Keratinocyte (primary cell): ENCODE data around the gene KLRD1. TPM values are rescaled to one million over a fixed set of nuclear protein-coding genes. Genes with fewer than 3 reads are reported as not detected.

Experiments used
- DNase-seq: peaks from one replicate; pipeline ENCODE4 v3.0.0-alpha.2; 2011; ENCODE audit warnings: low read depth, missing footprints, low spot score
- FAIRE-seq: peaks from 2 replicates; lab custom pipeline; 2011; peaks lifted over from hg19 to GRCh38; lab: Jason Lieb, UNC
- H2AFZ ChIP-seq: 2 replicates; pipeline ENCODE4 v1.6.0; 2012; ENCODE audit warnings: low read length, control low read depth, inconsistent platforms; ENCODE audit not compliant: control insufficient read depth
- H3K27ac ChIP-seq: 2 replicates; pipeline ENCODE4 v1.5.1; 2011; ENCODE audit warnings: low read length; ENCODE audit not compliant: control insufficient read depth, insufficient read depth
- H3K27me3 ChIP-seq: 3 replicates; pipeline ENCODE4 v1.6.0; 2011; ENCODE audit warnings: low read length; ENCODE audit not compliant: control insufficient read depth, insufficient read depth; ENCODE audit errors: extremely low read depth
- H3K36me3 ChIP-seq, 2 experiments: 2 replicates in 1 of 2; 3 replicates in 1 of 2; pipeline ENCODE4 v1.5.1; 2011; ENCODE audit warnings: low read length in 2 of 2, mild to moderate bottlenecking in 1 of 2; ENCODE audit not compliant: control insufficient read depth in 2 of 2, insufficient read depth in 2 of 2; ENCODE audit errors: extremely low read depth in 1 of 2
- H3K4me1 ChIP-seq: 3 replicates; pipeline ENCODE4 v1.5.1; 2011; ENCODE audit warnings: low read length; ENCODE audit not compliant: control insufficient read depth, insufficient read depth; ENCODE audit errors: extremely low read depth
- H3K4me2 ChIP-seq: 3 replicates; pipeline ENCODE4 v1.6.0; 2011; ENCODE audit warnings: low read depth, low read length; ENCODE audit not compliant: control insufficient read depth, insufficient read depth; ENCODE audit errors: extremely low read depth
- H3K4me3 ChIP-seq, 3 experiments: fragments of 200-600 bp in 1 of 3; sonication (generic) in 1 of 3; 2 replicates in 2 of 3; 3 replicates in 1 of 3; pipeline ENCODE4 v1.5.1; 2011 to 2016; ENCODE audit warnings: low read length in 3 of 3, mild to moderate bottlenecking in 3 of 3, control low read depth in 2 of 3, inconsistent platforms in 1 of 3, low read depth in 1 of 3, mixed read lengths in 1 of 3, mixed run types in 1 of 3, moderate library complexity in 1 of 3; ENCODE audit not compliant: control insufficient read depth in 2 of 3, insufficient read depth in 2 of 3; ENCODE audit errors: extremely low read depth in 1 of 3
- H3K79me2 ChIP-seq: 2 replicates; pipeline ENCODE4 v1.6.0; 2012; ENCODE audit warnings: low read length; ENCODE audit not compliant: control insufficient read depth, insufficient read depth
- H3K9ac ChIP-seq: 3 replicates; pipeline ENCODE4 v1.6.0; 2011; ENCODE audit warnings: low read length; ENCODE audit not compliant: control insufficient read depth, insufficient read depth; ENCODE audit errors: extremely low read depth
- H3K9me1 ChIP-seq: 3 replicates; pipeline ENCODE4 v1.6.0; 2011; ENCODE audit warnings: low read length; ENCODE audit not compliant: control insufficient read depth, insufficient read depth; ENCODE audit errors: extremely low read depth
- H3K9me3 ChIP-seq: 2 replicates; pipeline ENCODE4 v1.5.1; 2012; ENCODE audit warnings: low read depth, low read length; ENCODE audit not compliant: control insufficient read depth
- H4K20me1 ChIP-seq: 3 replicates; pipeline ENCODE4 v1.6.0; 2011; ENCODE audit warnings: low read length; ENCODE audit not compliant: control insufficient read depth, insufficient read depth; ENCODE audit errors: extremely low read depth
- CTCF ChIP-seq, 3 experiments: IDR thresholded peaks in 1 of 3; conservative IDR thresholded peaks in 1 of 3; optimal IDR thresholded peaks in 1 of 3; 2 replicates in 2 of 3; 3 replicates in 1 of 3; pipeline versions ENCODE3 to v1.5.1; 2011; ENCODE audit warnings: low read length in 3 of 3, mild to moderate bottlenecking in 3 of 3, moderate library complexity in 2 of 3, control low read depth in 1 of 3, inconsistent platforms in 1 of 3; ENCODE audit not compliant: insufficient read depth in 2 of 3; ENCODE audit errors: extremely low read depth in 1 of 3
- EZH2 ChIP-seq: IDR thresholded peaks from one replicate; pipeline ENCODE4 v1.6.1; 2012; ENCODE audit warnings: inconsistent platforms, mild to moderate bottlenecking, low read length, moderate library complexity
- dilution Hi-C: fragments of 300-500 bp; cut with MboI; formaldehyde crosslinking; loops from one replicate; pipeline ENCODE4 v1.7.0; 2020; ENCODE audit warnings: low sequenced_read_pairs; ENCODE audit not compliant: extremely low pct_ligation_motif_present
- polyA plus RNA-seq, 5 experiments: library from polyadenylated mRNA; depleted of rRNA in 3 of 5; stranded (reverse) in 3 of 5; stranded (forward) in 1 of 5; unstranded in 1 of 5; fragments of >200 nt; gene quantifications; 1 replicate in 1 of 5; 2 replicates in 3 of 5; 3 replicates in 1 of 5; pipeline versions ENCODE4 v1.2.1 to v1.2.3, GENCODE V29; 2011 to 2012; ENCODE audit warnings: missing spikeins in 2 of 5, low read depth in 1 of 5, low replicate concordance in 1 of 5

The KLRD1 gene
- polyA plus RNA-seq, 1 donor (not counting 4 experiments of a cell fraction or from before 2014, with no cell fraction given): under 0.01 TPM

GRCh38 chr12:10289005-10289754, 18.5 kb upstream of the KLRD1 start:
- no peak overlapping the region for H3K9ac ChIP-seq
- H3K27me3 ChIP-seq: no peaks in the 10 kb centered on the region
- TF ChIP-seq CTCF (optimal IDR thresholded peaks at IDR 0.05 in 1 of 3, IDR thresholded peaks at IDR 0.05 in 1 of 3, conservative IDR thresholded peaks at IDR 0.05 in 1 of 3; ENCODE audit: extremely low read depth in 1 of 3, insufficient read depth in 2 of 3, low read length in 3 of 3): no peak
- no peak for TF ChIP-seq EZH2
- FAIRE-seq (no peak), DNase-seq (no peak)
- H3K4me3 ChIP-seq: no peak overlapping the region
- H3K27ac ChIP-seq: no peak overlapping the region
- no peaks in the 10 kb centered on the region for H3K9me3 ChIP-seq
- H3K9me1 ChIP-seq: no peaks in the 10 kb centered on the region
- no peak overlapping the region for H2AFZ ChIP-seq
- H4K20me1 ChIP-seq: no peaks in the 10 kb centered on the region
- dilution Hi-C loops: no loop called here
- H3K36me3 ChIP-seq: no peaks in the 10 kb centered on the region
- no peak overlapping the region for H3K4me2 ChIP-seq
- H3K4me1 ChIP-seq: no peaks in the 10 kb centered on the region
- no peaks in the 10 kb centered on the region for H3K79me2 ChIP-seq

GRCh38 chr12:10291030-10291429, 16.6 kb upstream of the KLRD1 start:
- Histone ChIP-seq H4K20me1 (no peaks in the 10 kb centered on the region), H3K9me1 (no peaks in the 10 kb centered on the region), H3K4me2 (no peak overlapping the region), H3K79me2 (no peaks in the 10 kb centered on the region), H2AFZ (no peak overlapping the region), H3K4me3 (no peak overlapping the region), H3K27me3 (no peaks in the 10 kb centered on the region), H3K4me1 (no peaks in the 10 kb centered on the region), H3K9ac (no peak overlapping the region), H3K27ac (no peak overlapping the region), H3K36me3 (no peaks in the 10 kb centered on the region), H3K9me3 (no peaks in the 10 kb centered on the region)
- no peak for DNase-seq
- TF ChIP-seq CTCF (optimal IDR thresholded peaks at IDR 0.05 in 1 of 3, IDR thresholded peaks at IDR 0.05 in 1 of 3, conservative IDR thresholded peaks at IDR 0.05 in 1 of 3; ENCODE audit: extremely low read depth in 1 of 3, insufficient read depth in 2 of 3, low read length in 3 of 3) (no peak), EZH2 (no peak)
- dilution Hi-C loops: no loop called here
- no peak for FAIRE-seq
